Suprapubic skin (tissue), 3 donors: ENCODE data around the gene RAB3D.
A peak's percentile ranks its signal among the peaks of the same experiment; 100 is the strongest.

Experiments
- POLR2AphosphoS5 ChIP-seq, 3 donors: sonication (generic); formaldehyde crosslinking; IDR thresholded peaks; one replicate each; pipeline ENCODE4 v1.6.1; 2017; ENCODE audit warnings: antibody characterized with exemption in 3 of 3
- TF ChIP-seq, protein P1 (sequence below), 2 donors: fragments of 200-600 bp in 1 of 2; fragments of 450-650 bp in 1 of 2; sonication (generic) in 1 of 2; IDR thresholded peaks; one replicate each; pipeline ENCODE4 v1.5.1; 2016 to 2019; ENCODE audit warnings: antibody characterized with exemption in 2 of 2, mild to moderate bottlenecking in 1 of 2, moderate library complexity in 1 of 2

- TF ChIP-seq POLR2AphosphoS5 (IDR thresholded peaks at IDR 0.05): peak in 2 of 3 donors; percentile 84 to 91
- TF ChIP-seq, protein P1, sequence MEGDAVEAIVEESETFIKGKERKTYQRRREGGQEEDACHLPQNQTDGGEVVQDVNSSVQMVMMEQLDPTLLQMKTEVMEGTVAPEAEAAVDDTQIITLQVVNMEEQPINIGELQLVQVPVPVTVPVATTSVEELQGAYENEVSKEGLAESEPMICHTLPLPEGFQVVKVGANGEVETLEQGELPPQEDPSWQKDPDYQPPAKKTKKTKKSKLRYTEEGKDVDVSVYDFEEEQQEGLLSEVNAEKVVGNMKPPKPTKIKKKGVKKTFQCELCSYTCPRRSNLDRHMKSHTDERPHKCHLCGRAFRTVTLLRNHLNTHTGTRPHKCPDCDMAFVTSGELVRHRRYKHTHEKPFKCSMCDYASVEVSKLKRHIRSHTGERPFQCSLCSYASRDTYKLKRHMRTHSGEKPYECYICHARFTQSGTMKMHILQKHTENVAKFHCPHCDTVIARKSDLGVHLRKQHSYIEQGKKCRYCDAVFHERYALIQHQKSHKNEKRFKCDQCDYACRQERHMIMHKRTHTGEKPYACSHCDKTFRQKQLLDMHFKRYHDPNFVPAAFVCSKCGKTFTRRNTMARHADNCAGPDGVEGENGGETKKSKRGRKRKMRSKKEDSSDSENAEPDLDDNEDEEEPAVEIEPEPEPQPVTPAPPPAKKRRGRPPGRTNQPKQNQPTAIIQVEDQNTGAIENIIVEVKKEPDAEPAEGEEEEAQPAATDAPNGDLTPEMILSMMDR (IDR thresholded peaks at IDR 0.05): peak; percentile 99 to 100
Measured at GRCh38 chr19:11293433-11294389, 45.7 kb downstream of the RAB3D start.
